T-cell (primary cell): ENCODE results near the gene WDR70. TPM values are rescaled to one million over a fixed set of nuclear protein-coding genes. Genes with fewer than 3 reads are reported as not detected.
"Not testable (repeated sequence)": the region's sequence is repeated elsewhere in the genome, so short reads cannot be mapped to it uniquely, and the experiment has no call there.

Source experiments
- ATAC-seq, 4 experiments: fragments of 200-7000 bp in 3 of 4; fragments of 150-1000 bp in 1 of 4; cut with Tn5 transposase; replicated peaks in 1 of 4; 1 replicate in 3 of 4; 2 replicates in 1 of 4; pipeline ENCODE4 v1.10.0; 2021; ENCODE audit warnings: moderate library complexity in 3 of 4, mild to moderate bottlenecking in 2 of 4, moderate number of reproducible peaks in 1 of 4
- CTCF ChIA-PET, 2 donors: fragments of 300-600 bp; sonication (Branson Sonifier 250); formaldehyde crosslinking; loops; one replicate each; lab custom pipeline; 2022; ENCODE audit warnings: antibody characterized with exemption in 2 of 2; lab: Charles Lee
- POLR2A ChIA-PET, 2 donors: fragments of 300-600 bp; sonication (Branson Sonifier 250); formaldehyde crosslinking; loops; one replicate each; lab custom pipeline; 2022; ENCODE audit warnings: antibody characterized with exemption in 2 of 2; lab: Charles Lee
- DNase-seq, 35 experiments: peaks; one replicate each; pipeline versions ENCODE4 v3.0.0 to v3.0.0-alpha.2; 2013 to 2023
- H3K27ac ChIP-seq: one replicate; pipeline ENCODE4 v1.5.1; 2013; ENCODE audit warnings: low read length
- H3K27me3 ChIP-seq, 2 experiments: replicated peaks in 1 of 2; 1 replicate in 1 of 2; 2 replicates in 1 of 2; pipeline versions ENCODE4 v1.6.1 to v1.7.0; 2013; ENCODE audit warnings: low read length in 1 of 2, mixed read lengths in 1 of 2; ENCODE audit not compliant: control insufficient read depth in 2 of 2, insufficient read depth in 2 of 2; ENCODE audit errors: extremely low read depth in 1 of 2
- H3K36me3 ChIP-seq, 2 donors: 1 replicate in 1 of 2; 2 replicates in 1 of 2; pipeline versions ENCODE4 v1.6.1 to v1.7.0; 2013; ENCODE audit warnings: low read length in 1 of 2; ENCODE audit not compliant: control insufficient read depth in 2 of 2, insufficient read depth in 1 of 2; ENCODE audit errors: extremely low read depth in 1 of 2
- H3K4me1 ChIP-seq, 2 experiments: 1 replicate in 1 of 2; 2 replicates in 1 of 2; pipeline versions ENCODE4 v1.6.1 to v1.7.0; 2013; ENCODE audit warnings: low read length in 2 of 2, mixed read lengths in 1 of 2; ENCODE audit not compliant: insufficient read depth in 2 of 2, control insufficient read depth in 1 of 2; ENCODE audit errors: extremely low read depth in 1 of 2
- H3K4me3 ChIP-seq, 2 donors: 1 replicate in 1 of 2; 2 replicates in 1 of 2; pipeline versions ENCODE4 v1.5.1 to v1.7.0; 2013; ENCODE audit warnings: mild to moderate bottlenecking in 2 of 2, low read length in 1 of 2, moderate library complexity in 1 of 2; ENCODE audit not compliant: control insufficient read depth in 1 of 2; ENCODE audit errors: extremely low read depth in 1 of 2
- H3K9me3 ChIP-seq: 2 replicates; pipeline ENCODE4 v1.7.0; 2013
- H3K27ac Mint-ChIP-seq, 2 donors: one replicate each; pipeline ENCODE4 v1.8.0; 2020 to 2021; ENCODE audit warnings: mild to moderate bottlenecking in 2 of 2, mixed read lengths in 2 of 2
- H3K27me3 Mint-ChIP-seq, 2 donors: one replicate each; pipeline ENCODE4 v1.8.0; 2021 to 2022; ENCODE audit warnings: mixed read lengths in 2 of 2
- H3K36me3 Mint-ChIP-seq: one replicate; pipeline ENCODE4 v1.8.0; 2021; ENCODE audit warnings: mixed read lengths
- H3K4me1 Mint-ChIP-seq, 3 donors: one replicate each; pipeline ENCODE4 v1.8.0; 2020 to 2022; ENCODE audit warnings: mixed read lengths in 3 of 3, mild to moderate bottlenecking in 1 of 3
- H3K4me3 Mint-ChIP-seq, 3 donors: one replicate each; pipeline ENCODE4 v1.8.0; 2020 to 2022; ENCODE audit warnings: mild to moderate bottlenecking in 3 of 3, mixed read lengths in 3 of 3, moderate library complexity in 3 of 3
- H3K9me3 Mint-ChIP-seq, 3 donors: one replicate each; pipeline ENCODE4 v1.8.0; 2020 to 2022; ENCODE audit warnings: mixed read lengths in 3 of 3
- WGBS: methylation state at CpG from one replicate; pipeline ENCODE4 v1.1.5; 2013; ENCODE audit warnings: missing lambda C conversion rate; ENCODE audit not compliant: insufficient coverage; 5-methylcytosine and 5-hydroxymethylcytosine counted together
- total RNA-seq, 35 experiments: library from RNA in 6 of 35; stranded (reverse) in 6 of 35; fragments of 120-200 nt in 1 of 35; gene quantifications; one replicate each; pipeline versions ENCODE4 v1.2.1 to v1.2.4 and lab custom pipeline; 2013 to 2026

WDR70 gene
- total RNA-seq, 5 donors from 2014 or later (not counting 1 experiment from before 2014, with no cell fraction given) = 30.1 to 44.6 (median 37.5) TPM

DNA sequence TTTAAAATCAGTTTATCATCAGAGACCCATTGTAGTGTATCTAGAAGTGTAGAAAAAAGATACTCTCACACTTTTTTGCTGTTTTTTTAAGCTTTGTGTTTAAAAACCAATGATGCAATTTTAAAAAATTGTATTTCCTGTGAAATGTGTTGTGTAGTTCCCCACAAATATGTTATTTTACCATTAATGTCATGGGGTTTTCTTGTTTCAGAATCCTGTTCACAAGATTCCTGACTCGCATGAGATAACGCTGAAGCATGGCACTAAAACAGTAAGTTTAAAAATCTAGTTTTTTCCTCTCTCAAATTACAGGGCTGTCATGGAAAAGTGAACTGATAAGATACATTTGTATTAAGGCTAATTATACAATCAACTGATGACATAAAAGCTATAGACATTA lies 58.6 kb downstream of the WDR70 start:
- no peaks in the 10 kb centered on the region for H3K27me3 Mint-ChIP-seq
- Histone ChIP-seq H3K27me3 (no peaks in the 10 kb centered on the region), H3K36me3 (peaks cover 0 to 13% of the 10 kb centered on the region in 2 donors), H3K9me3 (no peaks in the 10 kb centered on the region), H3K4me1 (no peaks in the 10 kb centered on the region), H3K4me3 (no peak overlapping the region), H3K27ac (no peak overlapping the region)
- H3K27ac Mint-ChIP-seq = no peak overlapping the region
- DNase-seq (no peak), ATAC-seq (no peak)
- no peak overlapping the region for H3K4me3 Mint-ChIP-seq
- CTCF ChIA-PET = no interaction called here
- H3K4me1 Mint-ChIP-seq = peaks cover 0 to 11% (median 0%) of the 10 kb centered on the region in 3 donors
- POLR2A ChIA-PET = no interaction called here
- no CpG with 5 or more reads among the region's 2 CpGs for WGBS
- H3K36me3 Mint-ChIP-seq = peaks cover 37% of the 10 kb centered on the region
- no peaks in the 10 kb centered on the region for H3K9me3 Mint-ChIP-seq

GRCh38 chr5:37445783-37446182 lies 66.7 kb downstream of the WDR70 start:
- H3K4me3 Mint-ChIP-seq, H3K4me3 ChIP-seq, ATAC-seq, H3K27ac Mint-ChIP-seq, H3K9me3 ChIP-seq, H3K27ac ChIP-seq, CTCF ChIA-PET, H3K27me3 ChIP-seq, H3K4me1 ChIP-seq, DNase-seq, POLR2A ChIA-PET, H3K27me3 Mint-ChIP-seq, H3K4me1 Mint-ChIP-seq, H3K9me3 Mint-ChIP-seq: not testable (repeated sequence)
- H3K36me3 Mint-ChIP-seq = peaks cover 60% of the 10 kb centered on the region
- peaks cover 0 to 12% of the 10 kb centered on the region in 2 donors for H3K36me3 ChIP-seq
- no CpG with 5 or more reads among the region's 3 CpGs for WGBS

DNA sequence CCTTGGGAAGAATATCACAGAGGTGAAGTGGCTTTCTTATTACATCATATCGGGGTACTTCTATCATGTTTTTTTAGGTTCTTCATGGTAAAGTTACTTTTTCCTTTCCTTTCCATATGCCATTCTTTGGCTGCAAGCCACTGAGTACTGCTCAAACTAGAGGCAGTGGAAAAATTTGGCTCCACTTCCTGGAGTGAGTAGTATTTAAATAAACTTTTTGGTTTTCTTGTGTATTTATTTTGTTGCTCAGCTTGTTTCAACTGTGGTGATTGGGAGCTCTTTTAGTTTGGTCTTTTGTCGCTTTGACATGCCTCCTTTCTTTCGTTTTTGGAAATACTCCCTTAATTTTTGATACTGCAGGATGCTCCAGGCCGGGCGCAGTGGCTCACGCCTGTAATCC lies 69.8 kb downstream of the WDR70 start:
- no peak overlapping the region for H3K27ac Mint-ChIP-seq
- peaks cover 0 to 17% (median 3%) of the 10 kb centered on the region in 3 donors for H3K9me3 Mint-ChIP-seq
- peaks cover 81% of the 10 kb centered on the region for H3K36me3 Mint-ChIP-seq
- H3K4me3 ChIP-seq = no peak overlapping the region
- no peaks in the 10 kb centered on the region for H3K4me1 ChIP-seq
- ATAC-seq (no peak), DNase-seq (no peak)
- H3K27me3 Mint-ChIP-seq = no peaks in the 10 kb centered on the region
- ChIA-PET POLR2A (no interaction called here), CTCF (no interaction called here)
- no peak overlapping the region for H3K4me3 Mint-ChIP-seq
- H3K9me3 ChIP-seq = no peaks in the 10 kb centered on the region
- peaks cover 0 to 11% of the 10 kb centered on the region in 2 donors for H3K36me3 ChIP-seq
- no peak overlapping the region for H3K27ac ChIP-seq
- 100% methylated on average over 1 of the region's 6 CpGs for WGBS
- H3K27me3 ChIP-seq = no peaks in the 10 kb centered on the region
- no peaks in the 10 kb centered on the region for H3K4me1 Mint-ChIP-seq

DNA sequence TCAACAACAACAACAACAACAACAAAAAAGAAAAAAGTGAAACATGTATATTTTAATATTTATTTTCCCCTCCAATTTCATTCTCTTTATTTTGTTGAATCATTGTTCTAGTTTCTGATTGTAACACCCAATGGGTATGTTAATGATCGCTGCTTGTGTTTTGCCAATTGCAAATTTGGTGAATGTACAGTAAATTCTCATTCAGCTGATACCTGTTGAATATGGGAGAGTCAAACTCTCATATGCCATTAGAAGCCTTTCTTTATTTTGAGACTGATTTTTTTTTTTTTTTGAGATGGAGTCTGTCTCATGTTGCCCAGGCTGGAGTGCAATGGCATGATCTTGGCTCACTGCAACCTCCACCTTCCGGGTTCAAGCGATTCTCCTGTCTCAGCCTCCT lies 72.9 kb downstream of the WDR70 start:
- H3K27ac ChIP-seq, H3K27ac Mint-ChIP-seq, H3K27me3 Mint-ChIP-seq, H3K9me3 ChIP-seq, H3K27me3 ChIP-seq, H3K4me1 ChIP-seq, H3K4me3 Mint-ChIP-seq, DNase-seq, ATAC-seq, H3K4me1 Mint-ChIP-seq, CTCF ChIA-PET, H3K4me3 ChIP-seq, POLR2A ChIA-PET, H3K36me3 ChIP-seq: not testable (repeated sequence)
- Mint-ChIP-seq H3K36me3 (peaks cover 67% of the 10 kb centered on the region), H3K9me3 (peaks cover 0 to 13% (median 3%) of the 10 kb centered on the region in 3 donors)
- no CpG with 5 or more reads among the region's 3 CpGs for WGBS

DNA sequence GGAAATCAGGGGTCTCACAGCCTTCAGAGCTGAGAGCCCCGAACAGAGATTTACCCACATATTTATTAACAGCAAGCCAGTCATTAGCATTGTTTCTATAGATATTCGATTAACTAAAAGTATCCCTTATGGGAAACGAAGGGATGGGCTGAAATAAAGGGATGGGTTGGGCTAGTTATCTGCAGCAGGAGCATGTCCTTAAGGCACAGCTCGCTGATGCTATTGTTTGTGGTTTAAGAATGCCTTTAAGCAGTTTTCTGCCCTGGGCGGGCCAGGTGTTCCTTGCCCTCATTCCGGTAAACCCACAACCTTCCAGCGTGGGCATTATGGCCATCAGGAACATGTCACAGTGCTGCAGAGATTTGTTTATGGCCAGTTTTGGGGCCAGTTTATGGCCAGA lies 74.1 kb downstream of the WDR70 start:
- H3K4me1 Mint-ChIP-seq, H3K27me3 Mint-ChIP-seq, H3K36me3 ChIP-seq, H3K4me1 ChIP-seq, DNase-seq, CTCF ChIA-PET, H3K27ac Mint-ChIP-seq, H3K9me3 ChIP-seq, H3K4me3 Mint-ChIP-seq, ATAC-seq, H3K4me3 ChIP-seq, H3K27ac ChIP-seq, H3K27me3 ChIP-seq, POLR2A ChIA-PET: not testable (repeated sequence)
- 100% methylated on average over 3 of the region's 7 CpGs for WGBS
- Mint-ChIP-seq H3K9me3 (peaks cover 0 to 11% (median 3%) of the 10 kb centered on the region in 3 donors), H3K36me3 (peaks cover 60% of the 10 kb centered on the region)

- H3K27me3 ChIP-seq, CTCF ChIA-PET, H3K36me3 ChIP-seq, H3K4me1 Mint-ChIP-seq, H3K4me3 ChIP-seq, H3K9me3 ChIP-seq, H3K27me3 Mint-ChIP-seq, H3K4me3 Mint-ChIP-seq, DNase-seq, H3K27ac Mint-ChIP-seq, H3K4me1 ChIP-seq, ATAC-seq, H3K27ac ChIP-seq: not testable (repeated sequence)
- Mint-ChIP-seq H3K36me3 (peaks cover 53% of the 10 kb centered on the region), H3K9me3 (peaks cover 0 to 10% (median 3%) of the 10 kb centered on the region in 3 donors)
- no CpG with 5 or more reads among the region's 1 CpG for WGBS
- POLR2A ChIA-PET = interaction anchor here in 1 of 2 donors (0.7 kb wide), 1 partner anchor 342 kb away, joined by 3 read pairs; no protein-coding TSS in a partner anchor
These were observed 75.4 kb downstream of the WDR70 start for GRCh38 chr5:37454402-37455055.
